SKM-1 (cell line): ENCODE results near the gene SLC46A3.
"Not testable (repeated sequence)": the region's sequence is repeated elsewhere in the genome, so short reads cannot be mapped to it uniquely, and the experiment has no call there.

Experiments
- DNase-seq: peaks from one replicate; lab custom pipeline; 2025; ENCODE audit not compliant: unreplicated experiment; lab: John Stamatoyannopoulos, UW

SLC46A3 gene

GRCh38 chr13:28718543-28719226 lies at the start of gene SLC46A3:
TSS of gene SLC46A3 (minus strand) at chr13:28718970. CDS start at chr13:28717998, 972 bp downstream.
- DNase-seq = peak; percentile 82

- DNase-seq = no peak
These were observed 45.1 kb upstream of the SLC46A3 start for GRCh38 chr13:28763887-28764286.

GRCh38 chr13:28761586-28761985 lies 42.8 kb upstream of the SLC46A3 start:
- no peak for DNase-seq

GRCh38 chr13:28755546-28755870 lies 36.7 kb upstream of the SLC46A3 start:
- no peak for DNase-seq

- DNase-seq = peak; percentile 29
These were observed 36.2 kb upstream of the SLC46A3 start for GRCh38 chr13:28754698-28755545.

GRCh38 chr13:28753946-28754345 lies 35.2 kb upstream of the SLC46A3 start:
- DNase-seq = no peak

- no peak for DNase-seq
These were observed 34.6 kb upstream of the SLC46A3 start for GRCh38 chr13:28753208-28753892.

GRCh38 chr13:28751175-28751960 lies 32.6 kb upstream of the SLC46A3 start:
- DNase-seq = no peak

- DNase-seq = no peak
These were observed 31.6 kb upstream of the SLC46A3 start for GRCh38 chr13:28750187-28751045.

- DNase-seq = no peak
These were observed 29.1 kb upstream of the SLC46A3 start for GRCh38 chr13:28747851-28748250.

GRCh38 chr13:28746287-28746612 lies 27.5 kb upstream of the SLC46A3 start:
- DNase-seq = no peak

GRCh38 chr13:28744656-28745055 lies 25.9 kb upstream of the SLC46A3 start:
- no peak for DNase-seq

GRCh38 chr13:28744091-28744536 lies 25.3 kb upstream of the SLC46A3 start:
- DNase-seq = no peak

- DNase-seq = no peak
These were observed 24.8 kb upstream of the SLC46A3 start for GRCh38 chr13:28743499-28744083.

GRCh38 chr13:28743020-28743419 lies 24.2 kb upstream of the SLC46A3 start:
- DNase-seq = no peak

GRCh38 chr13:28742445-28742844 lies 23.7 kb upstream of the SLC46A3 start:
- not testable (repeated sequence) for DNase-seq

GRCh38 chr13:28741084-28741491 lies 22.3 kb upstream of the SLC46A3 start:
- no peak for DNase-seq

- no peak for DNase-seq
These were observed 20.6 kb upstream of the SLC46A3 start for GRCh38 chr13:28739376-28739775.

- no peak for DNase-seq
These were observed 16.8 kb upstream of the SLC46A3 start for GRCh38 chr13:28735481-28736029.

GRCh38 chr13:28734906-28735305 lies 16.1 kb upstream of the SLC46A3 start:
- DNase-seq = no peak
